ENCODE results near the gene EPHA4.
A peak's percentile ranks its signal among the peaks of the same experiment; 100 is the strongest.
"Not testable (repeated sequence)": the region's sequence is repeated elsewhere in the genome, so short reads cannot be mapped to it uniquely, and the experiment has no call there.

The EPHA4 gene

DNA sequence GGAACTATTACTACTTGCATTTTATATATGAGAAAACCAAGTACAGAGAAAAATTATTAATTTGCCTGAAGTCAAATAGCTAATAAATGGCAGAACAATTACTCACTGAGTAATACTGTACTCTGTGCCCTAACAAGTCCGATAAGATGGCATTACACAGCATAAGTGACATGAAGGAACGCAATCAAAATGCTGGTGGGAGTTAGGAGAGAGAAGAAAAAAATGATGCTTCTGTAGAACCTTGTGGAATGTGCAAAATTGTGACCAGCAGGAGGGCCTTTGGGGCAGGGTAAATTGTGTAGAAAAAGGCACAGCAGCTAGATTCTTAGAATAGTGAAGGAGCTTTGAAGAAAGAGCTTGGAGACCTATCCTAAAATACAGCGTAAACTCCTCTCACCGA lies 32.9 kb downstream of the EPHA4 start:
- DNase-seq (ENCODE audit: low read depth) = no peak

DNA sequence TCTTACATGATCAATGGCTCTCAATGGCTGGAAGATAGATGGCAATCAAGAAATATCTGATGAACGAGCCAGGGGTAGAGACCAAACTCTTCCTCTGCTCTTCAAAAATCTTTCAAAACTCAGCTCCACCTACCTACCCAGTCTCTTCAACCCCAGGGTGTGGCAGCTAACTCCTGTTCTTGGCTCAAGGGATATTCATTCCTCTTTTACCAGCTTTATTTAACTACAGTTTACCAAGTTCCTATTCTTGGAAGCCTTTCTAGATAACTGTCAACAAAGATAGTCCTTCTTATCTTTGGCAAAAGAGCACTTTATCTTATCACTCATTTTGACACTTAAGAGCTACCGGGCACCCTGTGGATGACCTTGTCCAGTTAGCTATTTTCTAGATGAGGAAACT lies 36.3 kb downstream of the EPHA4 start:
- DNase-seq (ENCODE audit: low read depth) = no peak

DNA sequence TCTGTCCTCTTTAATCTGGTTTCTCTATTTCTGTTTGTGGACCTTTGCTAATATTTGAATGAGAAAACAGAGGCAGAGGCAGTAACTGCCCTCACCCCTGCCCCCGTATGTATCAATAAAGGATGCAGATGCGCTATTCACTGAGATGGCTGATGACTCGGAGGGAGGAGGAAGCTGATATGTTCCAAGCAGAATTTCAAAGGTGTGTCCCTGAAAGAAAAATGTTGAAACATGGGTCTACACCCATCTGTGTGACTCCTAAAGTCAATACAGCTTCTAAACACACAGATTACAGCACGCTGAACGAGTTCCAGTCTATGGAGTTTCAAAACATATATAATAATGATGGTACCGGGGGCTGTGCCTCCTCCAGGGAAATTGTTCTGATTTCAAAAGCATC lies 38.8 kb downstream of the EPHA4 start:
- DNase-seq (ENCODE audit: low read depth) = no peak

DNA sequence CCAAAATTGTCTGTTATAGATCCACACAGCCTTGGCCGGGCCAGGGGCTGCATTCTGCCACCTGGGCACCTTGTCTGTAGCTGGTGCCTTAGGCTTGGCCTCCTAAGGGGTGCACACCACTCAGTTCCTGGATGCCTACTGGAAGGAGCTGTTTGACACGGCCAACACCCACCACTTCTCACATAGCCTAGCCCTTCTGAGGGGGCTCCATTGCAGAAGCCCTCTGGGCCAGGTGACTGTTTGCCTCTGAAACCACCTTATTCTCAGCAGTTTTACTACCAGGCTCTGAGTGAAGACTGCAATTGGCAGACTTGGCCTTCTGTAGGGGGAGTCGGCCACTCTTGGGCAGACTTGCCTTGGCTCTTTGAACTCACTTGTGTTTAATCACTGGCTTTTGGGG lies 39.5 kb downstream of the EPHA4 start:
- no peak for DNase-seq (ENCODE audit: low read depth)

DNA sequence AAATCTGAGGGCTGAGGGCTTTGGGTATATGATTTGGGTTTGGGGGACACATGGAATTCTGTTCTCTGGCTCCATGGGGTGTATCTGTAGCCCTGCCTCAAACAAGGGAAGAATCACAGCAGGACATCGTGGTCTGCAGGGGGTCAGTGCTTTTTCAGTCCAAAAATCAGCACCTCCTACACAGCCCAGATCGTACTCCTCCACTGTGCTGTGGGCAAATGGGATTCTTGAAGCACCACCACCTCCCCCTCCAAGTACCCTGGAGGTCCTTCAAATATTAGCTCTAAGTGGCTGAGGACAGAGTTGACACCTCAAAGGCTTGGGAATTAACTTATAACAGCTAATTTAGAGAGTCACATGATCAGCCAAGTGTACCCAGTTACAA lies 41.5 kb downstream of the EPHA4 start:
- no peak for DNase-seq (ENCODE audit: low read depth)

DNA sequence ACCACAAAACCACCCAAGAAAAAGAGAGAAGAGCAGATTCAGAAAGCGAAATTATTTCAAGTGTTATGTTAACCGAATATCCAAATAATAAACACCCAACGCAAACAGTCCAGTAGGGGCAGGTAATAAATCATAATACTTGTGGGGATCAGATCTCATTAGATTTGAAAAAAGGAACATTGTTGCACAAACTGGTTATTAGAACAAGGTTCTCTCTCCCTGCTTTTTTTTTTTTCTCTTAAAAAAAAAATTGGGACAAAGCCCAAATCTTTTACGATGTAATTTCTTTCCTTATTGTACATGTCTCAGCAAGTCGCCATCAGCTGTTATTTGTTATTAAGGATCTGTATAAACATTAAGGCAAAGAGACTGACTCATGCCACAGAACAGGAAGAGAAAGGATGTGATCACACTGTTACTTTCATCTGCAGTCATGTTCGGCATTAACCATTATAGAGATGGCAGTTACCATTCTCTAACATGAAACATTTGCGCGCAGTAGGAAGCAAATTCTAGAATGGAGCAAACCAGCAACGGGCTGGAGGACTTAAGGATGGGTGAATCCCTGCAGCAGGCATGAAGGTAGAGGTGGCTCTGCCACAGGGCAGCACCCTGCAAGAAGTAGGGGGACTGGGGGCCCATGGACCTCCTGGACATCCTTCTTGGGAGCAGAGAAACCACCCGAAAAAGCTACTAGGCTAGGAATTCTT lies 42.0 kb downstream of the EPHA4 start:
- no peak for DNase-seq (ENCODE audit: low read depth)

DNA sequence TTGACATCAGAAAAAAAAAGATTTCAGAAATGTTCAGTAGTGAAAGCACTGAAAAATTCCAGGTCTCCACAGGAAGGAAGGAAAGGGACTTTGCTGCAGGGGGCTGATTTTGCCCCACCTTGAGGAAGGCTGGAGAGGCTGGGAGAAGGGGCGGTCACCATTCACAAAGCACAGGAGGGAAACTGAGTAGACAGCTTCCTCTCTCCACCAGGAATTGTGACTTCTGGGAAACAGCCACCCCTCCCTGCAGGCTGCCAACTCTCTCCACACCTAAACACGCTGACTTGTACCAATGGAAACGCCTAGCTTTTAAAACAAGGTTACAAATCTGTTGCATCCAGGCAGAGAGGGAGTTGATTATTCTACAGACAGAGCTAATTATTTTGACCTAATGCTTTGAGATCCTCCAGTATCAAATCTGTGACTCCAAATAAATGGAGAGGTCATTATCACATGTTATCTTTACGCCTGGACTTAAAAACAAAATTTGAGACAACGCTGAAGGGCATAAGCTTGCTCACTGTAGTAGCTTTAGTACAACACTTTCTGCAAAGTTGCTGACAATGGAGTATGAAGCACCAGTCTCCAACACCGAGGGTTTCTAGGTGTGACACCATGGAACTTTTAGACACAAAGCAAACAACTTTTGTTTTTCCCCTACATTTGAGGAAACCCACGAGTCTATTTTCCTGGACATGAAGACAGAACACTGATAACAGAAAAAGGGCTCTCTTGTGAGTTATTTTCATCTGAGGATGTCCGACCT lies 42.7 kb downstream of the EPHA4 start:
- DNase-seq (ENCODE audit: low read depth) = no peak

DNA sequence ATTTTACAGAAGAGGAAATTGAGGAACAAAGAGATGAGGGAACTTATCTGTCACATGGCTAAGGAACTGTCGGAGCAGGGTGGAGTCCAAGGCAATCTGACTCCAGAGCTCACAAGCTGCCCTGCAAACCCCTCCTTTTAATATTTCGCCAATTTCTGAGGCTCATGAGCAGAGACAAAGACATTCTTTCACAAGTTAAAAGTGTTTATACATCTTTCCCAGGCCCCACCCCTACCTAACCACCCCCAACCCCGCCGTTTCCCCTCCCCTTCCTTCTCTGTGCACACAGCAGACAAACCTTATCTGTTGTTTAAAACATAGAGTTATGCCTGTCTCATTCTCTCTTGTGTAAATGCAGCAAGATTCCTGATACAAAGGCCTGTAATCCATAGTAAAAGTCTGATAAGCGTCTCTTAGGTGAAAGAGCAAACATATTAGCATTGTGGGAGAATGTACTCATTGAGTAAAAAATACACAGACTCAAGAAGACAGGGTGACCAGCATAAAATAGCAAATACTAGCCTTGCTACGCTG lies 44.3 kb downstream of the EPHA4 start:
- DNase-seq (ENCODE audit: low read depth) = peak; percentile 11

DNA sequence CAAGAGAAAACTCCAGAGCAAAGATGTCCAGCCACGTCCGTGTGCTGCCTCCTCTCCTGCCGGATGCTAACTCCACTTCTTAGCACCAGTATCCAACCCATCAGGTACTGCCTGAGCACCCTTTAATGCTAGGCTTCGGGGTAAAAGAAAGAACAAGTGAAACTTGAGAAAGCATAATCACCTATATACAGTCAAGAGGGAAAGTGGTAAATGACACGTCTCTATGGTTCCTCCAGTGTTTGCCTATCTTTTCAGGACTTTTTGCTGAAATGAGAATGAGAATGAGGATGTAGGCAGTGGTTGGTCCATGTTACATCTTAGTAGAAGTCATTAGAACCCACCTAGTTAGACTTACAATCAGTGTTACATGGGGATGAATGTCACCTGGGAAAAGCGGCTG lies 47.9 kb downstream of the EPHA4 start:
- no peak for DNase-seq (ENCODE audit: low read depth)

DNA sequence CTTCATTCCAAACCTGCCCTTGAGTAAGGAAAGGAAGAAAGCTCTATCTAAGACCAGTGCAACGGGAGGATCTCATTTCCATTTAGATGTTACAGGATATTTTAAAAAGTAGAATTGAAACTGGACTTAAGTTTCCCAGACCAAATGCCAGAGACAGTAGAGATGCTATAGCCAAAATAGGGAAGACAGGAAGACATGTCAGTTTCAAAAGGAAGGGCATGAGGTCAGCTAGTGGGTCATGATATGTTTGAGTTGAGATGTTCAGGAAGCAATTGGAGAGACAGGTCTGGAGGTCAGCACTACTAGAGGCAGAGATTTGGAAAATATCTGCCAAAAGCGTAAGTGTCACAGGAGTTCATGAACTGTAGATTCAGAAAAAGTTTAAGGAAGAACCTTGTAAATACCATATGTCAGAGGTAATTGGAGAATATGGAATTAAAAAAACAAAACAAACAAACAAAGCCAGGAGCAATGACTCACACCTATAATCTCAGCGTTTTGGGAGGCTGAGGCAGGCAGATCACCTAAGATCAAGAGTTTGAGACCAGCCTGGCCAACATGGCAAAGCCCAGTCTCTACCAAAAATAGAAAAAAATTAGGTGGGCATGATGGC lies 50.8 kb downstream of the EPHA4 start:
- DNase-seq (ENCODE audit: low read depth) = no peak

DNA sequence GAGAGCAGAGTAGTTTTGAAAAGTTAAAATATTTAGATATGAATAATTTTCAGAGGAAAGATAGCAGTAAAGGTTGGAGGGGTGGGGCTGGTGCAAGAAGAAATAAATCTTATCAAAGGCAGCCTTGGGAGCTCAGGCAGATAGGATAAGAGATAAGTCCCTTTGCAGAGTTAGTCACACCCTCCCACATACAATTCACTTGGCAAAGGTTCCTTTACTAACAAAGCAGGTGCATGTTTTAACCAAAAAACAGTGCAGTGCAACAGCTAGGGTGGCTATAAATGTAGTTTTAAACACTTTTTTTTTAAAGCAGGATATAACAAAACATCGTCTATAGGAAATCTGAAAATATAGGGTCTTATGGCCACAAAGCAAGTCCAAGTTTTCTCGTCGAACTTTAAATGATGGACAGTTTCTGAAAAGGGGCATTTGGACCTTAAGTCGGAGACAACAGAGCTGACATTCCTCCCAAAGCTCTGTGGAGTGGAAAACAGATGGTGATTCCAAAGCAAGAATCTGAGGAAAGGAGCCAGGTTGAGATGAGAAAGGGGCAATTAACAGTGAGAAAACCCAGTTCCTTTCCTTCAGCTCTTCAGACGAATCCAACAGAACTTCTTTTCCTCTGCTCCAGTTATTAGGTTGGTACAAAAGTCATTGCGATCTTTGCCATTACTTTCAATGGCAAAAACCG lies 53.0 kb downstream of the EPHA4 start:
- no peak for DNase-seq (ENCODE audit: low read depth)

DNA sequence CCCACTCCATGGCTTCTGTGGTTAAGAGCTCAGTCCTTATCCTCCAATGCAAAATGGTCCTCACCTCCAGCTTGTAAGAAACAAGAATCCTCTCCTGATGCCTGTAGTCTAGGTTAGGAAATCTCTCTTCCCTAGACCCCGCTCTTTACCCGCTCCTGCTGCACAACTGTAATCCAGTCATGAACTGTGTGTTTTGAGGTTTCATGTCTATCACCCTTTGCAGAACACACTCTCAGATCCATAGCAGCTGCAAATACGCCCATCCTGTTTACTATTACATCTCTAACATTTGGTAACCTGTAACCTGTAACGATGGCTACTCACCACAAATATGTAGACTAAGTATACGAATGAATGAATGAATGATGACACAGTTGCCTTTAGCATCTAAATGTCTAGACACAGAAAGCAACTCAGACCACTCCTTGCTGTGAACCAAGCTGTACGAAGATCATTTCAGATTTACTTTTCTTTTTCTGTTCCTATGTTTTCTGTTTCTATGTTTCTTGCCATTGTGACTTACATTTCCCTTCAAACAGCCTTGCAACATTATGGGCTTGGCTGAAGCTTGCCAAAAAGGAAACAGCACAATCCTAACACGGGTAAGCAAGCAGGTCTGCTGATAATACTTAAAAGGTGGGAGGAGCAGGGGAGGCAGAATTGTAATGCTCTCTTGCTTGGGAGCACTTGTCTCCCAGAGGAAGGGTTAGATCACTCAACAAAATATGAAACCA lies 53.7 kb downstream of the EPHA4 start:
- DNase-seq (ENCODE audit: low read depth) = peak; percentile 39

DNA sequence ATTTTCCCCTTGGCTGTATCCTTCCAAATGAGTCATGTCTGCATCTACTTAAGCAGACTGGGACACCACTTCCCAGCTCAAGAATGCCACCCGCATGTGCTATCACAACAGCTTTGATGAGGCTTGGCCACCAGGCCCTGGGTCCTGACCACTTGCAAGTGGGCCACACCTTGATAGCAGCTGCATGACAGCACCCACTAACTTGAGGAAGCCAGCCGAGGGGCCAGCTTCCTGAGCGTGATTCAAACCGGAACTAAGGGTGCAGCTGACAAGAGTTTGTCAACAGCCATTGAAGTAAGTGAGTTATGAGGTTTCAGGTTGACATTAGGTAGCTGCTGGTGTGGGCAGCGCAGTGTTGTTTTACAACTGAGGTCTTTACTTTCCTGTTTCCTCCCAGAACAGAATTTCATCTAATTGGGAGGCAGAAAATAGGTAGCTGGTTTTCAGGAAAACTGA lies 54.4 kb downstream of the EPHA4 start:
- peak; percentile 79 for DNase-seq (ENCODE audit: low read depth)

DNA sequence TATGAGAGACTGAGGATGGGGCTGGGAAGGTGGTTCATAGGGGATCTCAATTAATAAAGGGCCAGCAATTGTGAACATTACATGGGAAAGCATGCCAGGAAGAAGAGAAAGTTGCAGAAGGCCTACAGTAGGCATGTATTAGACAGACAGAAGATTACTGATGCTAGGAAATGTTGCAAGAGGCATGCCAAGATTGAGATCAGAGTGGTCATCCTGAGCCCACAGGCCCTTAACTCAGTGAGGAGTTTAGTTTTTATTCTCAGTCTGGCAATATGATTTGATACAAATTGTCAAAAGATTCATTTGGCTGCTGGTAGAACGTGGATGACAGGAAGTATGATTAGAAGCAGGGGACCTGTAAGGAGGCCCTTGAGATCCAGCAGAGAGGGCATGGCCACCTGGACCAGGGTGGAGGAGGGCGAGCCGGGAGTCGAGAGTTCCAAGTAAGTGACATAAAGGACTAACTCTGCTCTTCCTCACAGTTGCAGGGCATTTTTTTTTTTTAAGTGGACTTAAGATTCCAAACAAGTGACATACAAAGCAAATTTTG lies 54.9 kb downstream of the EPHA4 start:
- DNase-seq (ENCODE audit: low read depth) = no peak

DNA sequence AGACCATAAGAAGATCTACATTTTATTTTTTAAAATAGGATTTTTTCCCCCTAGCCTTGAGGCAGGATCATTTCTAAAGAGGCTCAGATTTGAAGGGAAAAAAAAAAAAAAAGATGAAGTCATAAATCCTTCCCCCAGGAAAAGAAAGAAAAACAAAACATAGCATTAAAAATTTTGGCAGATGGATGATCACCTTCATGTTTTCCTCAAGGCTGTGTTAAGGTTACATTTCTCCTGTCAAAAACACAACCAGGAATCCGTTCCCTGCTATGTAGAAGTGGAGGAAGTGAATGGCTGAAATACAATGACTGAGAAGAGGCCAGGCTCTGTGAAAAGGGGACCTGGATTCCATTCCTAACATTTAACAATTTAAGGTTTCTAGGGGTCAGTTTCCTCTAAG lies 56.2 kb downstream of the EPHA4 start:
- DNase-seq (ENCODE audit: low read depth) = no peak

DNA sequence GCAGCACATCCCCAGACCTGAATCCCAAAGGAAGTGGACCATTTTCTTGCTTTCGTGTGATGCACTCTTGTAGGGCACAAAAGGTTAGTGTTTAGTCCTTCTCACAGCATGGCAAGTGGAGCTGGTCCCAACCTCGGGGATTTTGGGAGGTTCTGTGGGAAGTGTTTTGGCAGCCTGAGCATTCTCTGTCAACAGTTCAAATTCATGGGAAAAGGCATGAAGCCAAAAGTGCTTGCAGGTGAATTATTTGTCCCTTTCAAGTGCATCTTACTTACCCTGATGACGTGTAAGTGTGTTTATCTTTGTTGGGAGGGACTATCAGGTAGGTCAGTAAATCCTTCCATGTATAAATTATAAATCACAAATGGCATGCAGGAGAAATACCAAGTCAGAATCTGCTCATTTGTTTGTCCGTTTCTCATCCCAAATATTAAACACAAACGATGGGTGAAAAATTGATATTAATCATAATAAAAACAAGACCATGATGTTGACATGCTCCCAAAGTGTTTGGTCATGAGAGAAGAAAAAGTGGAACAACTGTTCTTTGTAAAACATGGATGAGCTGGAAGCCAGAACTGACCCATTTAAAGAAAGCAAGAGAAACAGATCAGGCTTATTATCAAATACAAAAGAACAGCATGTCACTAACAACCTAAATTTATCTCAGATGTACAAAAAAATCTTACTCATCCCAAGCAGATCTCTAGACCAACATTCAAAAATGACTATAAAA lies 57.6 kb downstream of the EPHA4 start:
- no peak for DNase-seq (ENCODE audit: low read depth)

DNA sequence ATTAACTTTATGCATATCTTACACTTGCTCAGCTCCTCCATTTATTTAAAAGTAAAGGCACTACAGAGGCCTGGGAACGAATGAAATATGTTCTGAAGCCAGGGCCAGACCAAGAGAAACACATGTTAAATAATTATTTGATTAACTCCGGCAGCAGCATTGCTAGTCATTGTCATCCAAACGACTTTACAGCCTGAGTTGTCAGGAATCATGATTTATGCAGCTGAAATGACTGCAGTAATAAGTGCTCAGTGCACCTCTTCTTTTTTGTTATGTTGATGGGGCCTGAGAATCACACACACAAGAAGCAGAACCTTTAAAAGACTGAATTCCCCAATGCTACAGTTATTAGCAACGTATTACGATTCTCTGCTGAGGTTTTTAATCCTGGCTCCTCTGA lies 58.9 kb downstream of the EPHA4 start:
- DNase-seq (ENCODE audit: low read depth) = no peak

DNA sequence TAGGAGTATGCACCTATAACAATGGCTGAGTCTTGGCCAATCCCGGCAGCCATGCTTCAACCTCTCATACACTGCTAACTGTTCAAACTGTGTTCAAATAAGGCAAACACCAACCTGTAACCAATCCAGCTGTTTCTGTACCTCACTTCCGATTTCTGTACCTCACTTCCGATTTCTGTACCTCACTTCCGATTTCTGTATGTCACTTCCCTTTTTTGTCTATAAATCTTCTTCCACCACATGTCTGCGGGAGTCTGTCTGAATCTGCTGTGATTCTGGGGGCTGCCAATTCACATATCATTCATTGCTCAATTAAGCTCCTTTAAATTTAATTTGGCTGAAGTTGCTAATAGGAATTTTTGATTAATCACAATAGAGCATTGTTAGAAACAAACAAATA lies 60.8 kb downstream of the EPHA4 start:
- DNase-seq (ENCODE audit: low read depth) = not testable (repeated sequence)

DNA sequence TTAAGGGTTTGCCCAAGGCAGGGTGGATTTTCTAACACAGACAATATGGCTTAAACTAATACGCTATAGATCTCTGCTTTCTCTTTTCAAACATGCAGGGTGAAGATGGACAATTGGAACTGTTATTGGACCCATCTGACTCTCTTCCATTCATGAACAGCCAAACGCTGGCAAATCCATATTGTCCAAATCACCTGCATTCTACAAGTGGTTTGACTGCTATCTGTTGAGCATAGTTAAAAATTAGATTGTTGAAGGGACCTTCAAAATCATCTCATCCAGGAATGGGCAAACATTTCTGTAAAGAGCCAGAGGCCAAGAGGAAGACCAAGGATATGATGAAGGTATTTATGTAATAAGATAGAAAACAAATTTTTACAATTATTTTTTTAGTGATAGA lies 65.6 kb downstream of the EPHA4 start:
- DNase-seq (ENCODE audit: low read depth) = no peak

DNA sequence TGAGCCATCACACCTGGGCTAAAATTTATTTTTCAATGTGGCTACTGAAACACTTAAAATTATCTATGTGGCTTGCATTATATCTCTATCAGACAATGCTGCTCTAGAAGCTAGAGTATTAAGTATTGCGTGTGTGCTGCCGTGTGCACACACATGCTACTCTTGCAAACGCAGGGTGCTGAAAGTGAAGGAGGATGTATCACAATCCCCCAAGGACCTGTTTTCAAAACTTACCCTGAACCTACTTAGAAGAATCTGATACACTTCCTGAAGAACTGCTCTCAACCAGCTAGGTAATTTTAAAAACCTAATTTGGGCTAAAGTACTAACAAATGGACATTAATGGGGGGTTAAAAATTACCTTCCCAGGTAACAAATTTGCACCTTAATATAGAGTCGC lies 66.5 kb downstream of the EPHA4 start:
- DNase-seq (ENCODE audit: low read depth) = no peak

DNA sequence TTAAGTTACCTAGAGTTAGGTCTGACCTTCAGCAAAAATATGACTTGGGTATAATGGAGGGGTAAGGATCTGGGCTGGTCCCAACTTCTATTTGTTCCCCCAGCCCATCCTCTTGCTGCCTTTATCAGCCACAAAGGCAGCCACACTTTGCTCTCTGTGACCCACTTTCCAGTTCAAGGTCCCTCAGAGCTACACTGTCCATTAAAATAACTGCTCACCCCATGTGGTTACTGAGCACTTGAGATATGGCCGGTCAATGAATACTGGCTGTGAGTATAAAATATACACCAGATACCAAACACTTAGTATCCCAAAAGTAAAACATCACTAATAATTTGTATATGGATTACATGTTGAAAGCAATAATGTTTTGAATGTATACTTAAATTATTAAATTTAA lies 67.2 kb downstream of the EPHA4 start:
- DNase-seq (ENCODE audit: low read depth) = no peak
